ENCODE measurements around the gene EIF4A3.
"Not testable (repeated sequence)": the region's sequence is repeated elsewhere in the genome, so short reads cannot be mapped to it uniquely, and the experiment has no call there.

EIF4A3 gene

GRCh38 chr17:80097844-80098691 is 48.9 kb downstream of the EIF4A3 start:
- DNase-seq = no peak

- DNase-seq = no peak
These were observed 49.8 kb downstream of the EIF4A3 start for GRCh38 chr17:80097127-80097621.

- DNase-seq = peak; percentile 9
These were observed 50.3 kb downstream of the EIF4A3 start for GRCh38 chr17:80096561-80097021.

GRCh38 chr17:80095844-80096475 is 51.0 kb downstream of the EIF4A3 start:
- no peak for DNase-seq

GRCh38 chr17:80095038-80095843 is 51.7 kb downstream of the EIF4A3 start:
- no peak for DNase-seq

GRCh38 chr17:80092959-80093358 is 54.0 kb downstream of the EIF4A3 start:
- no peak for DNase-seq

GRCh38 chr17:80091376-80091775 is 55.6 kb downstream of the EIF4A3 start:
- DNase-seq = no peak

- not testable (repeated sequence) for DNase-seq
These were observed 56.8 kb downstream of the EIF4A3 start for GRCh38 chr17:80090164-80090563.

- no peak for DNase-seq
These were observed 57.2 kb downstream of the EIF4A3 start for GRCh38 chr17:80089762-80090161.

- DNase-seq = no peak
These were observed 59.3 kb downstream of the EIF4A3 start for GRCh38 chr17:80087346-80088265.

- DNase-seq = no peak
These were observed 60.3 kb downstream of the EIF4A3 start for GRCh38 chr17:80086616-80087015.

- peak; percentile 42 for DNase-seq
These were observed 60.8 kb downstream of the EIF4A3 start for GRCh38 chr17:80086081-80086480.

- DNase-seq = no peak
These were observed 62.2 kb downstream of the EIF4A3 start for GRCh38 chr17:80084773-80085172.

All from NCI-H1436 (cell line).